SK-N-MC (cell line): ENCODE data around the gene MPND.

Experiments
- DNase-seq: peaks from one replicate; pipeline ENCODE4 v3.0.0-alpha.2; 2011; ENCODE audit warnings: low read depth, low spot score
- H3K27ac ChIP-seq: fragments of 200-600 bp; sonication (generic); 2 replicates; pipeline ENCODE4 v1.5.1; 2016; ENCODE audit warnings: mixed run types
- H3K36me3 ChIP-seq: fragments of 200-600 bp; sonication (generic); 2 replicates; pipeline ENCODE4 v1.6.1; 2017; ENCODE audit warnings: antibody characterized with exemption, low read length, mixed read lengths; ENCODE audit not compliant: insufficient read depth
- H3K4me3 ChIP-seq: fragments of 200-600 bp; sonication (generic); 2 replicates; pipeline ENCODE4 v1.5.1; 2016
- H3K9ac ChIP-seq: fragments of 200-600 bp; sonication (generic); 2 replicates; pipeline ENCODE4 v1.8.0; 2017; ENCODE audit warnings: mixed run types, mixed read lengths; ENCODE audit not compliant: insufficient read length
- H3K9me3 ChIP-seq: fragments of 200-600 bp; sonication (generic); 2 replicates; pipeline ENCODE4 v1.6.1; 2017; ENCODE audit warnings: low read depth, mild to moderate bottlenecking, antibody characterized with exemption, low read length, moderate library complexity, mixed read lengths
- EZH2 ChIP-seq: fragments of 200-600 bp; sonication (generic); IDR thresholded peaks from one replicate; pipeline ENCODE4 v1.6.1; 2017; ENCODE audit warnings: antibody characterized with exemption
- FOXP2 ChIP-seq: optimal IDR thresholded peaks from 2 replicates; pipeline ENCODE3; 2011; ENCODE audit warnings: mild to moderate bottlenecking, moderate library complexity; ENCODE audit not compliant: insufficient read depth; ENCODE audit errors: extremely low read length, control extremely low read depth
- POLR2AphosphoS5 ChIP-seq: IDR thresholded peaks from 2 replicates; pipeline ENCODE4 v1.6.1; 2012; ENCODE audit warnings: mild to moderate bottlenecking, low read depth, low read length, borderline replicate concordance

Gene MPND

GRCh38 chr19:4350111-4350510 is 6.7 kb downstream of the MPND start:
- H3K9me3 ChIP-seq = no peaks in the 10 kb centered on the region
- H3K4me3 ChIP-seq = no peak overlapping the region
- no peak for DNase-seq
- no peak overlapping the region for H3K9ac ChIP-seq
- H3K27ac ChIP-seq = no peak overlapping the region
- peaks cover 4% of the 10 kb centered on the region; the same call in 1 of the 2 replicates for H3K36me3 ChIP-seq
- TF ChIP-seq EZH2 = no peak
- no peak for TF ChIP-seq FOXP2

GRCh38 chr19:4350726-4351125 is 7.4 kb downstream of the MPND start:
- TF ChIP-seq FOXP2 (no peak), EZH2 (no peak), POLR2AphosphoS5 (no peak)
- H3K27ac ChIP-seq = no peak overlapping the region
- H3K9me3 ChIP-seq = no peaks in the 10 kb centered on the region
- H3K9ac ChIP-seq = no peak overlapping the region
- no peak for DNase-seq
- H3K36me3 ChIP-seq = peaks cover 4% of the 10 kb centered on the region; the same call in 1 of the 2 replicates
- no peak overlapping the region for H3K4me3 ChIP-seq

DNA sequence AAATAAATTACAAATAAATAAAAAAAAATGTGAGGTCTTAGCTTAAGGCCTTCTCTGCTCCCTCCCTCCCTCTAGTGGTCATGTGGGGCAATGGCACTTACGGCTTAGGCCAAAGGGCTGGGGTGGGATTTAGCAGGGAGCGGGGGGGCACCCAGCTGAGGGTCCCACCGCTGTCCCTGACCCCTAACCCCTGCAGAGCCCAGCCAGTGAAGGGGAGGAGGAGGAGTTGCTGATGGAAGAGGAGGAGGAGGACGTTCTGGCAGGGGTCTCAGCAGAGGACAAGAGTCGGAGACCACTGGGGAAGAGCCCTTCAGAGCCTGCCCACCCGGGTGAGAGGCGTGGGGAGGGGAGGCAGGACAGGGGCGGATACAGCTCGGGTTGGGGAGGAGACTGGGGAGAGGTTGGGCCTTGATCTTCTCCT is 9.3 kb downstream of the MPND start:
- Histone ChIP-seq H3K4me3 (no peak overlapping the region), H3K9me3 (no peaks in the 10 kb centered on the region)

DNA sequence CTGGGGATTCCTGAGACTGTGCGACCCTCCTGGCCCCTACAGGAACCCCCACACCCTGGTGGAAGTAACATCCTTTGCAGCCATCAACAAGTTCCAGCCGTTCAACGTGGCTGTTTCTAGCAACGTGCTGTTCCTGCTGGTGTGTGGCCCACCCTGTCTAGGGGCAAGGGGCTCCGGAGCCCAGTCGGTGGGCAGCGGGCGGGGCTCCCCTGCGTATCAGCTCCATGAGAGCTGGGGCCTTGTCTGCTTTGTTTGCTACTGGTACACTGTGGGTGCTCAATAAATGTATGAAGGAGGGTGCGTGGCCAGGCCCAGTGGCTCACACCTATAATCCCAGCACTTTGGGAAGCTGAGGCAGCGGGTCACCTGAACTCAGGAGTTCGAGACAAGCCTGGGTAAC is 10.9 kb downstream of the MPND start:
- Histone ChIP-seq H3K4me3 (no peak overlapping the region), H3K9ac (no peak overlapping the region), H3K27ac (no peak overlapping the region), H3K36me3 (no peaks in the 10 kb centered on the region), H3K9me3 (no peaks in the 10 kb centered on the region)
- DNase-seq = no peak
- TF ChIP-seq POLR2AphosphoS5 = no peak
- TF ChIP-seq FOXP2 = no peak
- no peak for TF ChIP-seq EZH2

More for the DNA sequence above, 9.3 kb downstream of the MPND start:
- no peak for TF ChIP-seq EZH2
- no peak for TF ChIP-seq FOXP2
- TF ChIP-seq POLR2AphosphoS5 = no peak
- Histone ChIP-seq H3K27ac (no peak overlapping the region), H3K36me3 (no peaks in the 10 kb centered on the region), H3K9ac (no peak overlapping the region)
- DNase-seq = no peak

- DNase-seq = no peak
- TF ChIP-seq FOXP2 = no peak
- TF ChIP-seq EZH2 = no peak
- TF ChIP-seq POLR2AphosphoS5 = no peak
- no peak overlapping the region for H3K27ac ChIP-seq
- no peak overlapping the region for H3K4me3 ChIP-seq
- H3K9me3 ChIP-seq = no peaks in the 10 kb centered on the region
- no peaks in the 10 kb centered on the region; the same call in 1 of the 2 replicates for H3K36me3 ChIP-seq
- no peak overlapping the region for H3K9ac ChIP-seq
These were observed 11.5 kb downstream of the MPND start for GRCh38 chr19:4354897-4355296.

DNA sequence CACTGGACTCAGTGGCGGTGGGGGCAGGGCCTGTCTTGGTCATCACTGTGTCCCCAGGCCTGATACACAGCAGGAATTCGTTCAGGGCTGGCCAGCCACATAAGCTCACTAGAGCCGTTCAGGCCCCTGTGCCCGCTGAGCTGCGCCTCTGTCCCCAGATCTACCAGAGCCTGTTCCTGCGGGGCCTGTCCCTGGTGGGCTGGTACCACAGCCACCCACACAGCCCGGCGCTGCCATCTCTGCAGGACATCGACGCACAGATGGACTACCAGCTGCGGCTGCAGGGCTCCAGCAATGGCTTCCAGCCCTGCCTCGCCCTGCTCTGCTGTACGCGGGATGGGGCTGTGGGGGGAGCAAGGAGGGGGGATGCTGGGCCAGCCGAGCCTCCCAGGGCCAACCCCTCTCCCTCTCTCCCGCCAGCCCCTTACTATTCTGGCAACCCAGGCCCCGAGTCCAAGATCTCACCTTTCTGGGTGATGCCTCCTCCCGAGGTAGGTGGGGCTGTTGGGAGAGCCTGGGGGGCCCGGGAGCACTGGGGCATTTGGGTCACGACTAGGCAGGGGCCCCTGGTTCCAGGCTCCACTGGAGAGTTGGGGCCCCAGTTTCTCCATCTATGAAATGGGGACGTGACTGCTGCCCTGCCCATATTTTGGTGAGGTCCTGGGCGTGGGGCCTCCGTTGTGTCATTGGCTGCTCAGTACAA is 13.9 kb downstream of the MPND start:
- Histone ChIP-seq H3K36me3 (peaks cover 7% of the 10 kb centered on the region; the same call in 1 of the 2 replicates), H3K9ac (no peak overlapping the region), H3K4me3 (no peak overlapping the region), H3K27ac (no peak overlapping the region), H3K9me3 (no peaks in the 10 kb centered on the region)
- TF ChIP-seq POLR2AphosphoS5 (no peak), FOXP2 (no peak), EZH2 (no peak)
- no peak for DNase-seq

GRCh38 chr19:4357921-4358326 is 14.6 kb downstream of the MPND start:
- TF ChIP-seq FOXP2 = no peak
- TF ChIP-seq POLR2AphosphoS5 = no peak
- TF ChIP-seq EZH2 = no peak
- no peak for DNase-seq
- Histone ChIP-seq H3K27ac (no peak overlapping the region), H3K36me3 (peaks cover 7% of the 10 kb centered on the region; the same call in 1 of the 2 replicates), H3K9ac (no peak overlapping the region), H3K9me3 (no peaks in the 10 kb centered on the region), H3K4me3 (no peak overlapping the region)

GRCh38 chr19:4358709-4359626 is 15.6 kb downstream of the MPND start:
- no peaks in the 10 kb centered on the region for H3K9me3 ChIP-seq
- H3K27ac ChIP-seq = no peak overlapping the region
- H3K4me3 ChIP-seq = no peak overlapping the region
- peaks cover 10% of the 10 kb centered on the region; the same call in 1 of the 2 replicates for H3K36me3 ChIP-seq
- no peak for DNase-seq
- no peak overlapping the region for H3K9ac ChIP-seq
- no peak; the same call in 1 of the 2 replicates for TF ChIP-seq POLR2AphosphoS5
- TF ChIP-seq FOXP2 = no peak
- TF ChIP-seq EZH2 = no peak
